SK-N-SH treated with all-trans-retinoic acid at 6 μM for 48 hours (cell line): ENCODE data around the gene OR2T27.

Experiments
- ATAC-seq: fragments of 200-7000 bp; cut with Tn5 transposase; 3 replicates; pipeline ENCODE4 v1.9.1; 2020; ENCODE audit warnings: mild to moderate bottlenecking, moderate library complexity
- ARNTL ChIP-seq: fragments of 450-650 bp; formaldehyde crosslinking; IDR thresholded peaks from 2 replicates; pipeline ENCODE4 v1.5.0; 2020; ENCODE audit warnings: low read depth, mild to moderate bottlenecking, moderate library complexity, borderline replicate concordance
- BACH2 ChIP-seq: fragments of 250-450 bp; sonication (Bioruptor Pico); IDR thresholded peaks from 2 replicates; pipeline ENCODE4 v1.9.0; 2021; ENCODE audit warnings: mild to moderate bottlenecking, borderline replicate concordance
- CSDC2 ChIP-seq: fragments of 250-450 bp; sonication (Bioruptor Pico); IDR thresholded peaks from 2 replicates; pipeline ENCODE4 v1.5.0; 2020; ENCODE audit warnings: mild to moderate bottlenecking, moderate library complexity
- ESRRG ChIP-seq: fragments of 250-450 bp; sonication (Bioruptor Pico); IDR thresholded peaks from 2 replicates; pipeline ENCODE4 v1.6.1; 2021; ENCODE audit warnings: mild to moderate bottlenecking
- GLIS3 ChIP-seq: fragments of 250-450 bp; sonication (Bioruptor Pico); IDR thresholded peaks from 2 replicates; pipeline ENCODE4 v1.5.0; 2020; ENCODE audit warnings: mild to moderate bottlenecking, moderate library complexity
- ISL1 ChIP-seq: fragments of 250-450 bp; sonication (Bioruptor Pico); IDR thresholded peaks from 2 replicates; pipeline ENCODE4 v2.1.2; 2022; ENCODE audit warnings: mild to moderate bottlenecking, moderate library complexity
- OSR1 ChIP-seq: fragments of 250-450 bp; sonication (Bioruptor Pico); IDR thresholded peaks from 2 replicates; pipeline ENCODE4 v1.8.0; 2022; ENCODE audit warnings: moderate library complexity, mild to moderate bottlenecking, inconsistent platforms
- PPARA ChIP-seq: fragments of 250-450 bp; sonication (Bioruptor Pico); IDR thresholded peaks from 2 replicates; pipeline ENCODE4 v1.5.0; 2020; ENCODE audit warnings: mild to moderate bottlenecking, borderline replicate concordance
- RARB ChIP-seq: fragments of 250-450 bp; sonication (Bioruptor Pico); IDR thresholded peaks from 2 replicates; pipeline ENCODE4 v1.8.0; 2021; ENCODE audit warnings: mild to moderate bottlenecking, moderate library complexity
- SNAI2 ChIP-seq: fragments of 250-450 bp; sonication (Bioruptor Pico); IDR thresholded peaks from 2 replicates; pipeline ENCODE4 v1.5.0; 2020; ENCODE audit warnings: mild to moderate bottlenecking, moderate library complexity
- TCF4 ChIP-seq: fragments of 250-450 bp; sonication (Bioruptor Pico); IDR thresholded peaks from 2 replicates; pipeline ENCODE4 v1.8.0; 2021; ENCODE audit warnings: mild to moderate bottlenecking, moderate library complexity, borderline replicate concordance
- TOX ChIP-seq: fragments of 250-450 bp; sonication (Bioruptor Pico); IDR thresholded peaks from 2 replicates; pipeline ENCODE4 v1.8.0; 2021; ENCODE audit warnings: mild to moderate bottlenecking, moderate library complexity, borderline replicate concordance
- ZFP30 ChIP-seq: fragments of 450-650 bp; formaldehyde crosslinking; IDR thresholded peaks from 2 replicates; pipeline ENCODE4 v1.5.0; 2022; ENCODE audit warnings: mild to moderate bottlenecking, moderate library complexity
- ZNF70 ChIP-seq: fragments of 450-650 bp; formaldehyde crosslinking; IDR thresholded peaks from 2 replicates; pipeline ENCODE4 v1.5.0; 2020; ENCODE audit warnings: mild to moderate bottlenecking, moderate library complexity
- ZNF8 ChIP-seq: fragments of 450-650 bp; formaldehyde crosslinking; IDR thresholded peaks from 2 replicates; pipeline ENCODE4 v1.5.0; 2020; ENCODE audit warnings: mild to moderate bottlenecking, moderate library complexity
- TF ChIP-seq, protein P1 (sequence below): fragments of 250-450 bp; sonication (Bioruptor Pico); IDR thresholded peaks from 2 replicates; pipeline ENCODE4 v1.5.1; 2021; ENCODE audit warnings: mild to moderate bottlenecking, moderate library complexity
- TF ChIP-seq, protein P2 (sequence below): fragments of 250-450 bp; sonication (Bioruptor Pico); IDR thresholded peaks from 2 replicates; pipeline ENCODE4 v1.8.0; 2020; ENCODE audit warnings: mild to moderate bottlenecking, moderate library complexity, borderline replicate concordance
- TF ChIP-seq, protein P3 (sequence below): fragments of 250-450 bp; sonication (Bioruptor Pico); IDR thresholded peaks from 2 replicates; pipeline ENCODE4 v1.5.0; 2020; ENCODE audit warnings: mild to moderate bottlenecking, moderate library complexity
- TF ChIP-seq, protein P4 (sequence below): fragments of 250-450 bp; sonication (Bioruptor Pico); IDR thresholded peaks from 2 replicates; pipeline ENCODE4 v1.5.1; 2020; ENCODE audit warnings: low read depth, mild to moderate bottlenecking, moderate library complexity

The OR2T27 gene

DNA sequence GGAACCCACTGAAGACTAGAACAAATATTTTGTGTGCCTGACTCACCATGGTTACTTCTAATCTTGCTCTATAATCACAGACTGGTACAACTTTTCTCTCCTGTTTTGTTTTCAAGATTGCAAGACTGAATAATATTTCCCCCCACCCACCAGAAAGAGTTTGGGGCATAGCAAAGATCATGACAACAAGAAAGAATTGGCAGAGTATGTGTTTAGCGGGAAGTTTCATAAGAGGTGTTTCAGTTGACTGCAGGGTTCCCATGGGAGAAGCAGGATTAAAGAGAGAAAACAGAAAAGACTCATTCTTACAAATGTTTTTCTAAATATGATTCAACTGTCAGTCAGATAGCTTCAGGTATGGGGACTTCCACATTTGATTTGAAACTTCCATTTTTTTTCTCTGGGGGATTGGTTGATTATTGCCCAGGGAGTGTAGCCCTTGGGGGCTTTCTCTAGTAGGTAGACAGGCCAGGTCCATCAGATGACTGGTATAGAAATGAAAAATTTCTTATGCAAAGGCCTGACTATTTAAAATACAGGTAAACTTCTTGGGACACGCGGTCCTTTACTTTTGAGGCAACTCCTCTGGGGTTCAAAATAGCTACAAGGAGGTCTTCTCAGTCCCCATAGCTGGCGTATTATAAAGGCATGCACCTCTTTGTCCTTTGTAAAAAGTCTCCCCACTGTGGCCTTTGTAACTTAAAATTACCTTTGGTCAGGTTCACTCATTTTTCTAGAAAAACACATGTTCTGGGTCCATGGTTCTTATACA, 33.4 kb upstream of the OR2T27 start:
- no peak for TF ChIP-seq ISL1 (CRISPR knock-in tag)
- TF ChIP-seq, all 23 proteins: peak for 0

DNA sequence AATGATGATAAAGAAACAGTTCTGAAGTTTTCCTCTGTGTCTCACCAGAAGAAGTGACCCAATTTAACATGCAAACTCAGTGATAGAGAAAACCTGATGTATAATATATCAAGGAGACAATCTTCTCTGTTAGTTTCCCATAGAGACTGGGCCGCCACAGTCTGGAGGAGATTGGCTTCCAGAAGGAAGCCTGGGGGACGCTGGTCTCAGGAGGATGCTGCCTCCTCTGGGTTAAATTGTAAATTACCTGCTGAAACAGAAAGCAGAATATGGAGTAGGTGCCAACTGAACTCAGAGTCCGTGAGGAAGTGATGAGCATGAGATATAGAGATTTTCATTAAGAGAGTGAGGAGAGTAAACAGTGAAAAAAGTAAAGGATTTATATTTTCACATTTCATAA, 31.5 kb upstream of the OR2T27 start:
- peak; percentile 80 for ATAC-seq

More for the DNA sequence above, 33.4 kb upstream of the OR2T27 start:
- ATAC-seq: no peak

DNA sequence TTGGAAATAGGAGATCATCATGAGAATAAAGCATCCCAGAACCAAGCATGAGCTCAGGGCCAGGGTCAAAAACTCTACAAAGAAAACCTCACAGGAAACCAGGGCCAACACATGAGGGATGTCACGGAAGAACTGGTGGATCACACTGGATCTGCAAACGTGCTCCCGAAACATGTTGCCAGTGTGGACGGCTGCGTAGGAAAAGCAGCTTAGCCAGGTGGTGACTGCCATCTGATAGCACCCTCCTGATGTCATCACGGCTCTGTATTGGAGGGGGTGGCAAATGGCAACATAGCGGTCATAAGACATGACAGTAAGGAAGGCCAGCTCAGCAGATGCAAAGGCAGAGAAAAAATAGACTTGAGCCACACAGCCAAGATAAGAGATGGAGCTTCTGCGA, 26.3 kb upstream of the OR2T27 start:
- TF ChIP-seq ARNTL: no peak
- no peak for TF ChIP-seq ZNF8 (CRISPR knock-in tag)
- TF ChIP-seq, protein P1, sequence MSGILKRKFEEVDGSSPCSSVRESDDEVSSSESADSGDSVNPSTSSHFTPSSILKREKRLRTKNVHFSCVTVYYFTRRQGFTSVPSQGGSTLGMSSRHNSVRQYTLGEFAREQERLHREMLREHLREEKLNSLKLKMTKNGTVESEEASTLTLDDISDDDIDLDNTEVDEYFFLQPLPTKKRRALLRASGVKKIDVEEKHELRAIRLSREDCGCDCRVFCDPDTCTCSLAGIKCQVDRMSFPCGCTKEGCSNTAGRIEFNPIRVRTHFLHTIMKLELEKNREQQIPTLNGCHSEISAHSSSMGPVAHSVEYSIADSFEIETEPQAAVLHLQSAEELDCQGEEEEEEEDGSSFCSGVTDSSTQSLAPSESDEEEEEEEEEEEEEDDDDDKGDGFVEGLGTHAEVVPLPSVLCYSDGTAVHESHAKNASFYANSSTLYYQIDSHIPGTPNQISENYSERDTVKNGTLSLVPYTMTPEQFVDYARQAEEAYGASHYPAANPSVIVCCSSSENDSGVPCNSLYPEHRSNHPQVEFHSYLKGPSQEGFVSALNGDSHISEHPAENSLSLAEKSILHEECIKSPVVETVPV (CRISPR knock-in tag): no peak
- no peak for TF ChIP-seq TCF4 (CRISPR knock-in tag)
- no peak for TF ChIP-seq OSR1
- TF ChIP-seq, protein P2, sequence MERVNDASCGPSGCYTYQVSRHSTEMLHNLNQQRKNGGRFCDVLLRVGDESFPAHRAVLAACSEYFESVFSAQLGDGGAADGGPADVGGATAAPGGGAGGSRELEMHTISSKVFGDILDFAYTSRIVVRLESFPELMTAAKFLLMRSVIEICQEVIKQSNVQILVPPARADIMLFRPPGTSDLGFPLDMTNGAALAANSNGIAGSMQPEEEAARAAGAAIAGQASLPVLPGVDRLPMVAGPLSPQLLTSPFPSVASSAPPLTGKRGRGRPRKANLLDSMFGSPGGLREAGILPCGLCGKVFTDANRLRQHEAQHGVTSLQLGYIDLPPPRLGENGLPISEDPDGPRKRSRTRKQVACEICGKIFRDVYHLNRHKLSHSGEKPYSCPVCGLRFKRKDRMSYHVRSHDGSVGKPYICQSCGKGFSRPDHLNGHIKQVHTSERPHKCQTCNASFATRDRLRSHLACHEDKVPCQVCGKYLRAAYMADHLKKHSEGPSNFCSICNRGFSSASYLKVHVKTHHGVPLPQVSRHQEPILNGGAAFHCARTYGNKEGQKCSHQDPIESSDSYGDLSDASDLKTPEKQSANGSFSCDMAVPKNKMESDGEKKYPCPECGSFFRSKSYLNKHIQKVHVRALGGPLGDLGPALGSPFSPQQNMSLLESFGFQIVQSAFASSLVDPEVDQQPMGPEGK (CRISPR knock-in tag): no peak
- no peak for TF ChIP-seq RARB
- TF ChIP-seq BACH2 (CRISPR knock-in tag): no peak
- TF ChIP-seq ZNF70: no peak
- TF ChIP-seq PPARA (CRISPR knock-in tag): no peak
- TF ChIP-seq CSDC2 (CRISPR knock-in tag): no peak
- TF ChIP-seq GLIS3 (CRISPR knock-in tag): no peak
- TF ChIP-seq SNAI2 (CRISPR knock-in tag): no peak
- no peak for TF ChIP-seq ISL1 (CRISPR knock-in tag)
- TF ChIP-seq, protein P3, sequence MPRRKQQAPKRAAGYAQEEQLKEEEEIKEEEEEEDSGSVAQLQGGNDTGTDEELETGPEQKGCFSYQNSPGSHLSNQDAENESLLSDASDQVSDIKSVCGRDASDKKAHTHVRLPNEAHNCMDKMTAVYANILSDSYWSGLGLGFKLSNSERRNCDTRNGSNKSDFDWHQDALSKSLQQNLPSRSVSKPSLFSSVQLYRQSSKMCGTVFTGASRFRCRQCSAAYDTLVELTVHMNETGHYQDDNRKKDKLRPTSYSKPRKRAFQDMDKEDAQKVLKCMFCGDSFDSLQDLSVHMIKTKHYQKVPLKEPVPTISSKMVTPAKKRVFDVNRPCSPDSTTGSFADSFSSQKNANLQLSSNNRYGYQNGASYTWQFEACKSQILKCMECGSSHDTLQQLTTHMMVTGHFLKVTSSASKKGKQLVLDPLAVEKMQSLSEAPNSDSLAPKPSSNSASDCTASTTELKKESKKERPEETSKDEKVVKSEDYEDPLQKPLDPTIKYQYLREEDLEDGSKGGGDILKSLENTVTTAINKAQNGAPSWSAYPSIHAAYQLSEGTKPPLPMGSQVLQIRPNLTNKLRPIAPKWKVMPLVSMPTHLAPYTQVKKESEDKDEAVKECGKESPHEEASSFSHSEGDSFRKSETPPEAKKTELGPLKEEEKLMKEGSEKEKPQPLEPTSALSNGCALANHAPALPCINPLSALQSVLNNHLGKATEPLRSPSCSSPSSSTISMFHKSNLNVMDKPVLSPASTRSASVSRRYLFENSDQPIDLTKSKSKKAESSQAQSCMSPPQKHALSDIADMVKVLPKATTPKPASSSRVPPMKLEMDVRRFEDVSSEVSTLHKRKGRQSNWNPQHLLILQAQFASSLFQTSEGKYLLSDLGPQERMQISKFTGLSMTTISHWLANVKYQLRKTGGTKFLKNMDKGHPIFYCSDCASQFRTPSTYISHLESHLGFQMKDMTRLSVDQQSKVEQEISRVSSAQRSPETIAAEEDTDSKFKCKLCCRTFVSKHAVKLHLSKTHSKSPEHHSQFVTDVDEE (CRISPR knock-in tag): no peak
- no peak for TF ChIP-seq ZFP30 (CRISPR knock-in tag)
- ATAC-seq: no peak

More for the DNA sequence above, 31.5 kb upstream of the OR2T27 start:
- TF ChIP-seq, protein P4, sequence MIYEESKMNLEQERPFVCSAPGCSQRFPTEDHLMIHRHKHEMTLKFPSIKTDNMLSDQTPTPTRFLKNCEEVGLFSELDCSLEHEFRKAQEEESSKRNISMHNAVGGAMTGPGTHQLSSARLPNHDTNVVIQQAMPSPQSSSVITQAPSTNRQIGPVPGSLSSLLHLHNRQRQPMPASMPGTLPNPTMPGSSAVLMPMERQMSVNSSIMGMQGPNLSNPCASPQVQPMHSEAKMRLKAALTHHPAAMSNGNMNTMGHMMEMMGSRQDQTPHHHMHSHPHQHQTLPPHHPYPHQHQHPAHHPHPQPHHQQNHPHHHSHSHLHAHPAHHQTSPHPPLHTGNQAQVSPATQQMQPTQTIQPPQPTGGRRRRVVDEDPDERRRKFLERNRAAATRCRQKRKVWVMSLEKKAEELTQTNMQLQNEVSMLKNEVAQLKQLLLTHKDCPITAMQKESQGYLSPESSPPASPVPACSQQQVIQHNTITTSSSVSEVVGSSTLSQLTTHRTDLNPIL: no peak
- TF ChIP-seq GLIS3 (CRISPR knock-in tag) (no peak), BACH2 (CRISPR knock-in tag) (no peak), TOX (CRISPR knock-in tag) (no peak), ESRRG (CRISPR knock-in tag) (no peak), CSDC2 (CRISPR knock-in tag) (no peak)
- TF ChIP-seq, protein P3 (CRISPR knock-in tag): no peak
- TF ChIP-seq, all 23 proteins: peak for 0
